ENCODE results near the gene PDS5B. TPM values are rescaled to one million over a fixed set of nuclear protein-coding genes. Genes with fewer than 3 reads are reported as not detected.

Gene PDS5B, protein sequence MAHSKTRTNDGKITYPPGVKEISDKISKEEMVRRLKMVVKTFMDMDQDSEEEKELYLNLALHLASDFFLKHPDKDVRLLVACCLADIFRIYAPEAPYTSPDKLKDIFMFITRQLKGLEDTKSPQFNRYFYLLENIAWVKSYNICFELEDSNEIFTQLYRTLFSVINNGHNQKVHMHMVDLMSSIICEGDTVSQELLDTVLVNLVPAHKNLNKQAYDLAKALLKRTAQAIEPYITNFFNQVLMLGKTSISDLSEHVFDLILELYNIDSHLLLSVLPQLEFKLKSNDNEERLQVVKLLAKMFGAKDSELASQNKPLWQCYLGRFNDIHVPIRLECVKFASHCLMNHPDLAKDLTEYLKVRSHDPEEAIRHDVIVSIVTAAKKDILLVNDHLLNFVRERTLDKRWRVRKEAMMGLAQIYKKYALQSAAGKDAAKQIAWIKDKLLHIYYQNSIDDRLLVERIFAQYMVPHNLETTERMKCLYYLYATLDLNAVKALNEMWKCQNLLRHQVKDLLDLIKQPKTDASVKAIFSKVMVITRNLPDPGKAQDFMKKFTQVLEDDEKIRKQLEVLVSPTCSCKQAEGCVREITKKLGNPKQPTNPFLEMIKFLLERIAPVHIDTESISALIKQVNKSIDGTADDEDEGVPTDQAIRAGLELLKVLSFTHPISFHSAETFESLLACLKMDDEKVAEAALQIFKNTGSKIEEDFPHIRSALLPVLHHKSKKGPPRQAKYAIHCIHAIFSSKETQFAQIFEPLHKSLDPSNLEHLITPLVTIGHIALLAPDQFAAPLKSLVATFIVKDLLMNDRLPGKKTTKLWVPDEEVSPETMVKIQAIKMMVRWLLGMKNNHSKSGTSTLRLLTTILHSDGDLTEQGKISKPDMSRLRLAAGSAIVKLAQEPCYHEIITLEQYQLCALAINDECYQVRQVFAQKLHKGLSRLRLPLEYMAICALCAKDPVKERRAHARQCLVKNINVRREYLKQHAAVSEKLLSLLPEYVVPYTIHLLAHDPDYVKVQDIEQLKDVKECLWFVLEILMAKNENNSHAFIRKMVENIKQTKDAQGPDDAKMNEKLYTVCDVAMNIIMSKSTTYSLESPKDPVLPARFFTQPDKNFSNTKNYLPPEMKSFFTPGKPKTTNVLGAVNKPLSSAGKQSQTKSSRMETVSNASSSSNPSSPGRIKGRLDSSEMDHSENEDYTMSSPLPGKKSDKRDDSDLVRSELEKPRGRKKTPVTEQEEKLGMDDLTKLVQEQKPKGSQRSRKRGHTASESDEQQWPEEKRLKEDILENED (N-terminal part only)
- polyA plus RNA-seq (2011; rRNA removed): 12.0 and 16.7 TPM in 2 replicates
- 14.7 and 35.7 TPM in 2 replicates for polyA minus RNA-seq (2011; rRNA and poly(A)+ RNA removed)

DNA sequence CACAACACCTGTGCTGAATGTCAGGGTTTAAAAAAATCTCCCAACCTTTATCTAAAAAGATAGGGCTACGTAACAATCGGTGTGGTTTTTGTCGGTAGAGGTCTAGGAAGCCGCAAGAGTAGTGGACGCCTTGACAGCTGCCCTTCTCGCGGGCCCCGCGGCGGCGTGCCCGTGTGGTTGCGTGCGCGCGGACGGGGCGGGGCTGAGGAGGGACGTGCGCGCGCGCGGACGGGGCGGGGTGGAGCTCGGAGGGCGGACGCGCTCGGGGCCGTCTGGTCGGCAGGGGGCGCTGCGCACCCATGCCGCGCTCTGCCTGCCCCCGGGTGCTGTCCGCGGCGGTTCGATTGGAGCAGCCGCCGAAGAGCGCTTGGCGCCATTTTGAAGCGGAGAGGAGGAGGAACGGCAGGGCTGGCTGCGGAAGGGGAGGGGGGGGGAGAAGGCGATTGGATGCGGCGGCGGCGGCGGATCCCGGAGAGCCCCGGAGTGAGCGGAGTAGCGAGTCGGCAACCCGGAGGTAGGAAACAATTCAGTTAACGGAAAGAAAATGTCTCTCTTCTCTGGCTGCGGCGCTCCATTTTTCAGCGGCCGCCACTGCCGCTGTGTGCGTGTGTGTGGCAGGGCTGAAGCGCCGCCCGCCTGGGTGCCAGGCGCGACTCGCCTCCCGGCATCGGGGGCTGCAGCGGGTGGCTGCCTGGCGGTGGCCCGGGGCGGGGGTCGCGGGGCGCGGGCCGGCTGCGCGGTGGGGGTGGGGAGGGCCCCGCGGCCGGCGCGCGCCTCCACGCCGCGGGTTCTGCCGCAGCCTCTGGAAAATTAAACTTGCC is at the start of gene PDS5B:
Gene PDS5B, plus strand, starts transcription at position 373 of the 821 bp plus-strand sequence. CDS start 62,321 bp downstream, outside the sequence.
- Histone ChIP-seq H3K27me3 (ENCODE audit: control insufficient read depth, insufficient read depth, low read length) (no peaks in the 10 kb centered on the region), H3K9me3 (ENCODE audit: control insufficient read depth, insufficient read depth, low read length) (no peaks in the 10 kb centered on the region), H3K4me3 (ENCODE audit: low read depth, low read length) (peak within 1 kb of the TSS; percentile 87), H3K27ac (ENCODE audit: low read depth, low read length) (peak within 1 kb of the TSS; percentile 74)
- peak; percentile 86 for DNase-seq (ENCODE audit: low read depth, low spot score)
- TF ChIP-seq, protein P1, sequence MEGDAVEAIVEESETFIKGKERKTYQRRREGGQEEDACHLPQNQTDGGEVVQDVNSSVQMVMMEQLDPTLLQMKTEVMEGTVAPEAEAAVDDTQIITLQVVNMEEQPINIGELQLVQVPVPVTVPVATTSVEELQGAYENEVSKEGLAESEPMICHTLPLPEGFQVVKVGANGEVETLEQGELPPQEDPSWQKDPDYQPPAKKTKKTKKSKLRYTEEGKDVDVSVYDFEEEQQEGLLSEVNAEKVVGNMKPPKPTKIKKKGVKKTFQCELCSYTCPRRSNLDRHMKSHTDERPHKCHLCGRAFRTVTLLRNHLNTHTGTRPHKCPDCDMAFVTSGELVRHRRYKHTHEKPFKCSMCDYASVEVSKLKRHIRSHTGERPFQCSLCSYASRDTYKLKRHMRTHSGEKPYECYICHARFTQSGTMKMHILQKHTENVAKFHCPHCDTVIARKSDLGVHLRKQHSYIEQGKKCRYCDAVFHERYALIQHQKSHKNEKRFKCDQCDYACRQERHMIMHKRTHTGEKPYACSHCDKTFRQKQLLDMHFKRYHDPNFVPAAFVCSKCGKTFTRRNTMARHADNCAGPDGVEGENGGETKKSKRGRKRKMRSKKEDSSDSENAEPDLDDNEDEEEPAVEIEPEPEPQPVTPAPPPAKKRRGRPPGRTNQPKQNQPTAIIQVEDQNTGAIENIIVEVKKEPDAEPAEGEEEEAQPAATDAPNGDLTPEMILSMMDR (IDR thresholded peaks at IDR 0.05; ENCODE audit: low read depth, low read length): peak; percentile 61
- CTCF ChIA-PET: interaction anchor here (0.6 to 4.3 kb wide), 34 partner anchors 9 to 1138 kb away, joined by 3 to 31 read pairs (median 5); no protein-coding TSS in a partner anchor
- POLR2A ChIA-PET: interaction anchor here (0.5 to 1.6 kb wide), 7 partner anchors 53 to 1137 kb away, joined by 3 to 5 read pairs (median 4); no protein-coding TSS in a partner anchor

GRCh38 chr13:32537580-32538142 is 48.6 kb upstream of the PDS5B start:
- CTCF ChIA-PET: interaction anchor here (1.1 to 1.9 kb wide), 3 partner anchors 43 to 628 kb away, joined by 3 to 7 read pairs (median 3); no protein-coding TSS in a partner anchor
- POLR2A ChIA-PET: interaction anchor here (0.7 kb wide), 1 partner anchor 121 kb away, joined by 3 read pairs; no protein-coding TSS in a partner anchor
- Histone ChIP-seq H3K27me3 (ENCODE audit: control insufficient read depth, insufficient read depth, low read length) (no peaks in the 10 kb centered on the region), H3K4me3 (ENCODE audit: low read depth, low read length) (peak overlapping the region; percentile 69), H3K9me3 (ENCODE audit: control insufficient read depth, insufficient read depth, low read length) (no peaks in the 10 kb centered on the region), H3K27ac (ENCODE audit: low read depth, low read length) (peak overlapping the region; percentile 88)
- TF ChIP-seq, protein P1 (IDR thresholded peaks at IDR 0.05; ENCODE audit: low read depth, low read length): no peak
- no peak for DNase-seq (ENCODE audit: low read depth, low spot score)

DNA sequence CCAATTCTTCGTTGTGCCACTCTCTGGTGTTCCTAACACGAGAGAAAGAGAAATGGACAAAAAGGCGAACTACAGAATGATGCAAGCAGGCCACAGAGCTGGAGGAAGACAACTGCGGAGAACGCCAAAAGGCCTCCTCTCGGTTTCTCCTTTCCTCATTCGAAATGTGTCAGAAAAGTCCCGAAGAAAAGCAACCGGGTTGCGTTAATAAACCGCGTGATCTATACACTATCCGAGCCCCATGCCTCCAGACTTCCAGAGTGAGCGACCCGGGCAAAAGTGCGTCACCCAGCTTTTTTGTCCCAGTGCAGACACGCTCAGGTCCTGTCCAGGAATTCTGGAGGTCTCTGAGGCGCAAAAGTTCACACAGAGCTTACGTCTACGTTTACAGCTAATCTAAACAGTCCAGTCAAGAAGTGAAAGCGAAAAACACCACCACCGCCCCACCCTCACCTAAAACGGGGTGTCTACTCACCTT is 48.1 kb upstream of the PDS5B start:
- no peak for DNase-seq (ENCODE audit: low read depth, low spot score)
- TF ChIP-seq, protein P1 (IDR thresholded peaks at IDR 0.05; ENCODE audit: low read depth, low read length): no peak
- CTCF ChIA-PET: interaction anchor here (1.0 to 1.9 kb wide), 2 partner anchors 43 to 628 kb away, joined by 3 to 7 read pairs; no protein-coding TSS in a partner anchor
- peak overlapping the region; percentile 88 for H3K27ac ChIP-seq (ENCODE audit: low read depth, low read length)
- H3K27me3 ChIP-seq (ENCODE audit: control insufficient read depth, insufficient read depth, low read length): no peaks in the 10 kb centered on the region
- peak overlapping the region; percentile 69 for H3K4me3 ChIP-seq (ENCODE audit: low read depth, low read length)
- POLR2A ChIA-PET: interaction anchor here (0.7 kb wide), 1 partner anchor 121 kb away, joined by 3 read pairs; no protein-coding TSS in a partner anchor
- no peaks in the 10 kb centered on the region for H3K9me3 ChIP-seq (ENCODE audit: control insufficient read depth, insufficient read depth, low read length)

Data from AG04450 (cell line).